Stimulated activated CD4-positive, alpha-beta T cell treated with anti-CD3 and anti-CD28 coated beads, Interleukin-15, amount 100 ng/mL, for 48 hours (primary cell): ENCODE measurements around the gene ADH1C.
"Not testable (repeated sequence)": the region's sequence is repeated elsewhere in the genome, so short reads cannot be mapped to it uniquely, and the experiment has no call there.

Experiments
- DNase-seq, 2 donors: peaks; one replicate each; pipeline ENCODE4 v3.0.0-alpha.2; 2020; ENCODE audit warnings: low read depth in 2 of 2

The ADH1C gene

DNA sequence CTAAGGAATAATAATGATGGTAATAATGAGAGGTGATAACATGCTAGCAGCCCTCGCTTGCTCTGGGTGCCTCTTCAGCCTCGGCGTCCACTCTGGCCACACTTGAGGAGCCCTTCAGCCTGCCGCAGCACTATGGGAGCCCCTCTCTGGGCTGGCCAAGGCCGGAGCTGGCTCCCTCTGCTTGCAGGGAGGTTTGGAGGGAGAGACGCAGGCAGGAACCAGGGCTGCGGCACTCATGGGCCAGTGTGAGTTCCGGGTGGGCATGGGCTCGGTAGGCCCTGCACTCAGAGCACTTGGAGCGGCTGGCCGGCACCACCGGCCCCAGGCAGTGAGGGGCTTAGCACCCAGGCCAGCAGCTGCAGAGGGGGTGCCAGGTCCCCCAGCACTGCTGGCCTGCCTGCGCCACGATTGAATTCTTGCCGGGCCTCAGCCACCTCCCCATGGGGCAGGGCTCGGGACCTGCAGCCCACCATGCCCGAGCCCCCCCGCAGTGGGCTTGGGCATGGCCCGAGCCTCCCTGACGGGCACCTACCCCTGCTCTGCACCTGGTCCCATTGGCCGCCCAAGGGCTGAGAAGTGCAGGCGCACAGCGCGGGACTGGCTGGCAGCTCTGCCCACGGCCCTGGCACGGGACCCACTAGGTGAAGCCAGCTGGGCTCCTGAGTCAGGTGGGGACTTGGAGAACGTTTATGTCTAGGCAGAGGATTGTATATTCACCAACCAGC lies 7.1 kb upstream of the ADH1C start:
- no peak for DNase-seq

DNA sequence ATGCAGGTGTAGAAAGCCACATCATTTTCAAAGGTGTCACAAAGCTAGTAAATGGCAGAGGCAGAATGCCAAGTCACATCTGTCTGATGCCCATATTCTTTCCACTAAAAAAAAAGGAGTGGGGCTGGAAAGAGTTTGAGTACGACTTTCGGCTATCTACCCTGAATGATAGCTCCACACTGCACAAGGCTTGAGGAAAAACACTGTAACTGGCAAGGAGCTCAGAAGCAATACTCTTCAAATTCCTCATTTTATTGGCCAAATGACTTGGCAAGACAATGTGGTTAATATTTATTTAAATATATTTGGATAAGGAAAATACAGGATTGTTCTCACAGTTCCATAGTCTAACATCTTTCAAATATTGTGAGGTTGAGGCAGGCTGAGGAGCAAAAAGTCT lies 5.4 kb upstream of the ADH1C start:
- DNase-seq: no peak

DNA sequence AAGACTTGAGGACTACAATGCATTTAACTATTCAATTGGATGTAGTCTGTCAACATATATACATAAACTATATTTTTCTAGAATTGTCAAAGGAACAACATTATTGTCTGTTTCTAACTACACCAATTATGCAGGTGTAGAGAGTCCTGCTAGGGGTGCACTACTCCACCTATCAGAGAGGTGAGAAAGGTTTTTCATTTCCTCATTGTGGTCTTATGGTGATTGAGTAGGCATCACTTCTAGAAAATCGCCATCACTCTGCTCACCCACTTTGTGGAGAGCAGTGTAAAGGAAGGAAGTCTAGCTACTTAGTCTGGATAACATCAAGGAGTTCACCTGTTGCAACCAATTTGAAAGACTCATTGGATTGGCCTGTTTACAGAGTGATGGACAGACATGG lies 4.4 kb upstream of the ADH1C start:
- DNase-seq: no peak

DNA sequence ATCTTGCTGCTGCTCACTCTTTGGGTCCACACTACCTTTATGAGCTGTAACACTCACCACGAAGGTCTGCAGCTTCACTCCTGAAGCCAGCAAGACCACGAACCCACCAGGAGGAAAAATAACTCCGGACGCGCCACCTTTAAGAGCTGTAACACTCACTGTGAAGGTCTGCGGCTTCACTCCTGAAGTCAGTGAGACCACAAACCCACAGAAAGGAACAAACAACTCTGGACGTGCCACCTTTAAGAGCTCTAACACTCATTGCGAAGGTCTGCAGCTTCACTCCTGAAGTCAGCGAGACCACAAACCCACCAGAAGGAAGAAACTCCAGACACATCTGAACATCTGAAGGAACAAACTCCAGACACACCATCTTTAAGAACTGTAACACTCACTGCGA lies 3.6 kb upstream of the ADH1C start:
- DNase-seq: not testable (repeated sequence)

DNA sequence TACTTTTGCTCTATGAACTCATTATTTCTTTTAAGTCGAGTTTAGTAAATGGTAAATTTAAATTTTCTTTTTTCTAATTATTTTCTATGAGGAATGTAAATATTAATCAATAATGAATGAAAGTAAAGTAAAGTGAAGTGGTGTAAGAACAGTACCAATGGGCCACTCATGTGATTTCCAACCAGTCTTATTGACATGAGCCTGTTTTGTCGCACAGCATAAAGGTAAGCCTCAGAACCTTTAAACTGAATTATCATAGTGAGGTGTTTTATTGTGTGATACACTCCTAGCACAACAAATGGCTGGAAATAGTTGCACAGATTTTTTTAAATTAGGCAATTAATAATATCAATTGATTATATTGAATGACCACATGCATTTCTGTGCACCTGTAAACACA lies 1.1 kb downstream of the ADH1C start:
- no peak for DNase-seq

DNA sequence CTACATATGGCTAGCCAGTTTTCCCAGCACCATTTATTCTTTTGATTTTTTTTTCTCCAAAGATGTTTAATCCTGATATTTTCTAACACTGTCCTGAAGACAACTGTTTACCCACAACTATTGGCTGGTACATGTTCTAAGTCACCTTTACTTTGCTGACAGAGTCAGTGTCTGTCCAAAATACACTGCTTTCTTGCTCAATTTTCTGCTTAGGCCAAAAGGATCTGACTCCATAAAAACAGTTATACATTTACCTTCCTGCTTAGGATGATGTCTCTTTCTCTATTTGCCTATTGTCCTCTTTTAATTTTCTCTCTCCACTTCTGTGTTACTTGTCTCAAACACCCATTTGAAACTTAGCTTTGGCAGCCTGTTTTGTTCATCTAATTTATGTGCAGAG lies 3.2 kb downstream of the ADH1C start:
- no peak for DNase-seq

DNA sequence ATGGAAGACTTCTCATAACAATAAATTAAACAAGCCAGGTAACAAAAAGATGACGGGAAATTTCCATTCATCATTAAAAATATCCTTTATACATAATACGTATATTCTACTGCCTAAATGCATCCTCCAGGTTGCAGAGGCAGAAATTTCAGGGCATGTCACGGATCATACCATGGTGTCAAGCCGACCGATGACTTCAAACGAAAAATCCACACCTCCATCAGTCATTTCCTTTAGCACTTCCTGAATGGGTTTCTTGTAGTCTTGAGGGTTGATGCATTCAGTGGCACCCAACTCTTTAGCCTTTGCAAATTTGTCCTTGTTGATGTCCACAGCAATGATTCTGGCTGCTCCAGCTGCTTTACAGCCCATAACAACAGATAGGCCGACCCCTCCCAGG lies 9.9 kb downstream of the ADH1C start:
- DNase-seq: not testable (repeated sequence)

DNA sequence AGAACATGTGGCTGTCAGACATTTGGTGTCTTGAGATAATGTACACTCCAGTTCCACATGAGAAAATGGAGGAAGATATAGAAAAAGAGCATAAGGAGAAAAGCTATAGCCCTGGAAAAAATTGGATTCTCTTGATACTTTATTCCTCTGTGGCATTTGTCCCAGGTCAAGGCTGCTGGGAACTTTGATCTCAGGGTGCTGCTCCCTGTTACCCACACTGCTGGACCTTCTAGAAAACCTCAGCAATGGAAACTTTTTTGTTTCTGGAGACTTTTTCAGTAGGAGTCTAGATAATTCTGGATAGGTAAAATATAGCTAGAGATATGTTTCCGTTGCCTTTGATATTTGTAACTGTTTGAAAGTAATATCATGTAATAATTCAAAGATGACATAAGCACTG lies 11.1 kb downstream of the ADH1C start:
- DNase-seq: no peak

DNA sequence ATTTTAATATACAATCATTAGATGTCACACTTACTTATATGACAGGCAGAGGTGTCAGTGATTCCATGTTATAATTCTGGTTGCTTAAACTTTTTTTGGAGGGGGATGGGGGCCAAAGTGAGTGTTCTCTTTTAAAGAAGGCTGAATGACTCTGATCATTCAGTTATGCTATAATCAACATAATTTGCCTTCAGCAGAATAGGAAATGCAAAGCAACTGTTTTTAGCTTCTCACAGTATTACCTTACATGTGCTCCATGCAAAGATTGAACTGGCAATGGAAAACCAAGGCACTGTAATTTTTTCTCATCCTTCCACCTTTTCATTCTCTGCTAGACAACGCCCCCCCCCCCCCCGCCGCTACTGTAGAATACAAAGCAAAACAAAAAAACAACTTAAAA lies 13.4 kb downstream of the ADH1C start:
- no peak for DNase-seq

DNA sequence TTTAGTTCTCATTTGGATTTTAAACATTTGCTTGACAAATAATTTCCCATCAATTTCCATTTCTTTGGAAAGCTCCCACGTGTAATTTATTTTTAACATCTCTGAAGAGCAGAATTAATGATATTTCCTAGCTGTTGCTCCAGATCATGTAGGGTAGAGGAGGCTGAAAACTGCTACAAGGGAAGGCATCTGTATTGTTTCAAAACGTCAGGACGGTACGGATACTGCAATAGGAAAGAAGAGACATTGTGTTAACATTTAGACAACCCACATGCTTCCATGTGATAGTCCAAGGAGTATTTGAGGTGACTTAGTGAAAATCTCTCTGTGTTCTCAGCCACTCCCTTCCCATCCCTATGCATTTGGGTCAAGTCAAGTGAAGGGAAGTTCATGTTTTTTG lies 16.0 kb downstream of the ADH1C start:
- DNase-seq: no peak

DNA sequence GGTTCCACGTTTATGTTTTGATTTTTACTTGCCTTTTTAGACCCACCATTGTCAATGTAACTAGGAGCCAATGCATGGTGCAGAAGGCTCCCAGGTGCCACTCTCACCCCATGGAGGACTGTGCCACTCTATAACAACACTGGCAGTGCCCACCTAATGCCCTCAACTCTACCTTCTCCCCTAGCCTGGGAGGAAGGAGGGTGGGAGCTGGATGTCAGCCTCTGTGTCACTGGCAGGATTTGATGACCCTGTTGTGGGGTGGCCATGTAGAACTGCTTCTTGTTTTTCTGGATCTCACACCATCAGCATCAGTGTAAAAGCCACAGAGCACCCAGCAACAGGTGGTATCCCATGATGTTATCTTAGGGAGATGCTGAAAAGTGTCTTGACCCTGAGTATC lies 17.7 kb downstream of the ADH1C start:
- DNase-seq: no peak

DNA sequence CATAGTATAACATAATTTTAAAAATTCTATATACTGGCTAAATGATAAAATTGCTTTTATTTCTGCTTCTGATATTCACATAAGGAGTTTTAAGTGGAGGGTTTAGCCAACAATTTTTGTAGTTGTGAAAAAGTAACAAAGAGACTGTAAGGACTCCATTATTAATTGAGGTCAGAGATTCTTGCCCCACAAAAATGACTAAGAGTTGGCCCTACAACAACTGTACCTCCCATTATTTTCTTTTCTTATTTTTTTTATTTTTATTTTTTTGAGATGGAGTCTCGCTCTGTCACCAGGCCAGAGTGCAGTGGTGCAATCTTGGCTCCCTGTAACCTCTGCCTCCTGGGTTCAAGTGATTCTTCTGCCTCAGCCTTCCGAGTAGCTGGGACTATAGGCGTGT lies 21.9 kb downstream of the ADH1C start:
- DNase-seq: no peak

DNA sequence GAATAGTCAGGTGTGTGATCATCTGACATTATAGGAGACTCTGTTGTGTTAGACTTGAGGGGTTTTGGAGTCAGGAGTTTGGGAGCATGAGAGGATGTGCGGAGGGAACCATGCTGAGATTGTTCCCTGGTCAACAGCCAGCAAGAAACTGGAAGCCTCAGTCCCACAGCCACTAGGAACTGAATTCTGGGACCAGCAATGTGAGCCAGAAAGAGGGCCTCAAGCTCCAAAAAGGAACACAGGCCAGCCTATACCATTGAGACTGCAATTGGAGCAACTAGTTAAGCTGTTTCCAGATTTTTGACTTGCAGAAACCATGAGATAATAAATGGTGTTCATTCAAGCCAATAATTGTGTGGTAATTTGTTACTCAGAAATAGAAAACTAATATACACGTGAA lies 22.7 kb downstream of the ADH1C start:
- DNase-seq: no peak

DNA sequence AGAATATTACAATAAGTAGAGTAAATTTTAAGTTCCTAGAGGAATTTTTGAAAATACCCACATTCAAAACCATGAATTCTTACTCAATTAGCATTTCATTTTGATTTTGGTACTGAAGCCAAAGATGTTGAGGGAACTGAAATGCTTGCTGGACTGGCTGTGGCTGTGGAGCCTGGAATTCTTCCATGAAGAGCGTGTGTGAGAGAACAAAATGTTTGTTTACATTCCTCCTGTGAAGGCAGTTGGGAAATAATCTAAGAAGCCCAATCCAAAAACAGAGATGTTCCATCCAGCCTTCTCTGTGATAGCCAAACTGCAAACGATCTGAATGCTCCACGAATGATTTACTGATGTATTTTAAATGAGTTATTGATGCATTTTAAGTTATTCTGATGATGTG lies 27.6 kb downstream of the ADH1C start:
- no peak for DNase-seq

DNA sequence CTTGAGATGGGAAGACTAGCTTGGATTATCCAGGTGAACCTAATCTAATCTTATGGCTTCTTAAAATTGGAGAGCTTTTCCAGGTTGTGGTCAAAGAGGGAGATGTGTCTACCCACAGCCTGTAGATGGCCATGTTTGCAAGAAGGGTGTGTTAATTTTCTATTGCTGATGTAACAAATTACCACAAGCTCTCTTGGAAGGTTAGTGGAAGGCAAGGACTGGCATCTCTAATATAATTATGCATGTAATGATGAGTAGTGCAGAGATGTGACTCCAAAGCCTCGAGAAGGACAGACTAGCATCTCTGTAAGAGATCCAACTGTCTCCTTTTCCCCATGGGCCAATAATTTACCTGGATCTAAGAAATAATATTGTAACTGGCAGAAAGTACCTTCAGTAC lies 28.2 kb downstream of the ADH1C start:
- no peak for DNase-seq

DNA sequence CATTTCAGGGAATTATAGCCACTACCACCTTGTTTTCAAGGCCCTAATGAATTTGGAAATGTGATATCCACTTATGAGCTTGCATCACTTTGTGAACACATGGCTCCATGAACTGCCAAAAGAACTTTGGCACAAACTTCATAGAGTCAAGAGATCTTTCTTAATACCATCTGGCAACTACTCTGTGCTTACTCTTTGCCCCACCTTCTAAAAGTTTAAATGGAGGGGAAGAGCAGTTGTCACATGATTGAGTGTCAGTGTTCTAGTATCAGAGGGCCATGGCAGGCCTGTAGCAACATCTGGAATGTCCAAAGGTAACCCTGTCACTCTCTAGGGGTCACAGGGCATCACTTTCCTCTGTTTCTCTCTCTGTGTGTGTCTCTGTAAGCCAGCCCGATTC lies 28.8 kb downstream of the ADH1C start:
- no peak for DNase-seq

DNA sequence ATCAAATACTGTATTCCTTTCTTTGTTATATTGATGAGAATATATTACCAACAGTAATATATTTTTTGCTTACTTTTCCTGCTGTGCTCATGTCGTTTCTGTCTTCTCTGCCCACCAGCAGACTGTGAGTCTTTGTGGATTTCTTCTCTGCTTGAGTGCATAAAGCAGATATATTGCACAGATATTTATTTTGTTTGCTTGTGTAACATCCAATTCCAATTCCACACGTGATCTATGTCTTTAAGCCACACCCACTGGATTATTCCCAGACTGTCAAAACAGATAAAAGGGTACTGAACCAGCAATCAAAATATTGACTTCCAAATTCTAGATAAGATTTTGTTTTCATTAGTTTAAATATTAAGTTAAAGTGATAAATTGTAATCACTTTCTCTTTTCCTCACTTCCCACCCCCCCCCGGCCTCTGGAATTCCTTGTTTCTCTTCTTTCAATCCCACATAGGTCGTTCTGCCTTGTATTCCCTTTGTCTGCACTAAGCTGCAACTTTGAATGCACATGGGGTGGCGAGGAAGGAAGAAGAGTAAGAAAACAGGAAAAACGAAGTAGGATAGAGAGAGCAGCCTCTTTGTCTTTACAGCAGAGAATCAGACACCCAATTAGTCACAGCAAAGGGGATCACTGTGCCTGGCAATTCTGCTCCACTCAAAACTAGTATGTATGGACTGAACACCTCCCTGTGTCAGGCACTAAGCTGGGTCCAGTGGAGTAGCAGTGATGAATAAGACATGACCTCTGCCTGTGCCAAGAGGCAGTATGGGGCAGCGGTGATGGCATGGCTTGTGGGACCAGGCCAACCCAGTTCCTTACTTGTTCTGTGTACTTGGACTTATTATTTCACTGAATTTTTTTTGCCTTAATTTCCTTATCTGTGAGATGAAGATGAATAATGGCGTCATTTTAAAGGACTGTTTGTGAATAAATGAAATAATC lies 31.0 kb downstream of the ADH1C start, which contains the start of gene ADH1B:
Gene ADH1B (minus strand): TSS at position 161 of the 951 bp plus-strand sequence. CDS start 70 bp downstream, at position 91.
- DNase-seq: no peak

DNA sequence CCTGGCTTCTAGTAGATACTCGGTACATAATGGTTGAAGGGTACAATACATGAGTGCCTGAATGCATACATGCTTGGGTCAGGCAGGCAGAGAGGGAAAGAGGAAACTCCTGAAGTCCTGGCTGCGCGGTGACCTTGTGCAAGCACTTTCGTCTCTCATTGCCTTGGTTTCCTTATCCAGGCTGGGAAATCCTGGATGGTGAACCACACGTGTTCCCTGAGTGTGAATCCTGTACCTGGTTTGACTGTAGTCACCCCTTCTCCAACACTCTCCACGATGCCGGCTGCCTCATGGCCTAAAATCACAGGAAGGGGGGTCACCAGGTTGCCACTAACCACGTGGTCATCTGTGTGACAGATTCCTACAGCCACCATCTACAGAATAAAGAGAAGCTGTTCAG lies 34.7 kb downstream of the ADH1C start:
- DNase-seq: not testable (repeated sequence)

DNA sequence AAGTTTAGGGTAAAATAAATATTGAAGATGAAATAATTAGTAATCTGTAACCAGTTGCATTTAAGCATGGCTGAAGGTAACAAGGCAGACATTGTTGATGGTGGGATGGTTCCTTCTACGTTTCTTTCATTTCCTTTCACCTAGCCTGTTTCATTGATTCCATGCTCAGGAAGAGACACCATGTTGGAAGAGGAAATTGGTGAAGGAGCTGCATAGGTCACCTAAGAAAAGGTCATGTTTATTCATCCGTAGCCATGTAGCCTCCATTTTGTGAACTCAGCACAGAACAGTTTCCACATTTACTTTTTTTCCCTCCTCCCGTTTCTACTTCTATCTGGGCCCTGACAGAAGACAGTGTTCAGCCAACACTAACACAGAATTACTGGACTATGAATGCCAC lies 35.2 kb downstream of the ADH1C start:
- DNase-seq: no peak

DNA sequence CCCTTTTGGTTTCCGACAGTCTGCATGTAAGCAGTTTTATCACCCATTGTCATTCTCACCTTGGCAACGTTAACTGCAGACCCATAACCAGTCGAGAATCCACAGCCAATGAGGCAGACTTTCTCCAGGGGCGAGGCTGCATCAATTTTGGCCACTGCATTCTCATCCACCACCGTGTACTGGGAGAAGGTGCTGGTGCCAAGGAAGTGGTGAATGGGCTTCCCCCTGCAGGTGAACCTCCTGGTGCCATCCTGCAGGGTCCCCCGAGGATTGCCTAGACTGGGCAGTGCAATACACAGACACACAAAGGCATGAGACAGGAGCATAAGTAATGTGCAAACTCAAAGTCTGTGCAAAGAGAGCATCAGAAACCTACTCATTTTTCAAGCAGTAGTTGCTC lies 36.7 kb downstream of the ADH1C start:
- DNase-seq: no peak

DNA sequence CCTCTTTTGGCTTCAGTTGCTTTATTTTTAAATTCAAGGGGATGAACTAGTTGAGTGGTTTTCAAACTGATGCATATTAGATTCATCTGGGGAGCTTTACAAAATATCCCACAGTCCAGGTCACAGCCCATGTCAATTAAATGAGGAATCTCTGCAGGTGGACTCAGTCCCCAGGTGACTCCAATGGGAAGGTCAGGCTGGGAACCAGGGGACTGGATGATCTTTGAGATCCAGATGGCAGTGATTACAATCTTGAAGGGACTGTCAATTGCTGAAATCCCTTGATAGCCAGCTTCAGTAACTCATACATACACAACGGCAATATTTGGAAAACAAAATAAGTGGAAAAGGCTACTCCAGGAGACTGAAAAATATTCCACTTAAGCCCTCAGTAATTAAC lies 38.3 kb downstream of the ADH1C start:
- no peak for DNase-seq

DNA sequence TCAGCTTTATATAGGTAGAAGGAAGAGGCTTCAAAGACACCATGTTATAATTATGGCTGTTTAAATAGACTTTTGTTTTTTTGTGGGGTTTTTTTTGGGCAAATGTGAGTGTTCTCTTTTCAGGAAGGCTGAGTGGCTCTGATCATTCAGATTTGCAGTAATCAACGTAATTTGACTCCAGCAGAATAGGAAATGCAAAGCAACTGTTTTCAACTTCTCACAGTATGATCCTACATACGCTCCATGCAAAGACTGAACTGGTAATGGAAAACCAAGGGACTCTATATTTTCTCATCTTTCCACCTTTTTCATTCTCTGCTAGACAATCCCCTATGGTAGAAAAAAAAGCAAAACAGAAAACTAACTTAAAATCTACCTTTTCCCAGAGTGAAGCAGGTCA lies 42.2 kb downstream of the ADH1C start:
- DNase-seq: no peak
